ENCODE results near the gene ZNF217.
A peak's percentile ranks its signal among the peaks of the same experiment; 100 is the strongest.
"Not testable (repeated sequence)": the region's sequence is repeated elsewhere in the genome, so short reads cannot be mapped to it uniquely, and the experiment has no call there.

ZNF217 gene

GRCh38 chr20:53597030-53597482 lies 3.4 kb upstream of the ZNF217 start:
- no peak for DNase-seq

GRCh38 chr20:53596189-53597001 lies 2.8 kb upstream of the ZNF217 start:
- not testable (repeated sequence) for DNase-seq

- DNase-seq: not testable (repeated sequence)
These were observed 2.1 kb upstream of the ZNF217 start for GRCh38 chr20:53595742-53596141.

- DNase-seq: no peak
These were observed 1.4 kb upstream of the ZNF217 start for GRCh38 chr20:53595018-53595378.

- DNase-seq: peak; percentile 94
These were observed 704 bp upstream of the ZNF217 start for GRCh38 chr20:53594068-53595017.

- peak; percentile 28 for DNase-seq
These were observed 610 bp downstream of the ZNF217 start for GRCh38 chr20:53592992-53593465.

- DNase-seq: peak; percentile 54
These were observed 1.1 kb downstream of the ZNF217 start for GRCh38 chr20:53592454-53592991.

- peak; percentile 15 for DNase-seq
These were observed 1.6 kb downstream of the ZNF217 start for GRCh38 chr20:53591941-53592441.

- DNase-seq: not testable (repeated sequence)
These were observed 2.4 kb downstream of the ZNF217 start for GRCh38 chr20:53591206-53591741.

- not testable (repeated sequence) for DNase-seq
These were observed 3.0 kb downstream of the ZNF217 start for GRCh38 chr20:53590608-53591007.

GRCh38 chr20:53590122-53590521 lies 3.5 kb downstream of the ZNF217 start:
- DNase-seq: not testable (repeated sequence)

- DNase-seq: peak; percentile 14
These were observed 4.1 kb downstream of the ZNF217 start for GRCh38 chr20:53589321-53590065.

GRCh38 chr20:53587157-53587703 lies 6.4 kb downstream of the ZNF217 start:
- DNase-seq: not testable (repeated sequence)

GRCh38 chr20:53586640-53587039 lies 7.0 kb downstream of the ZNF217 start:
- no peak for DNase-seq

- not testable (repeated sequence) for DNase-seq
These were observed 7.7 kb downstream of the ZNF217 start for GRCh38 chr20:53585910-53586309.

- DNase-seq: not testable (repeated sequence)
These were observed 8.6 kb downstream of the ZNF217 start for GRCh38 chr20:53585004-53585569.

- DNase-seq: not testable (repeated sequence)
These were observed 9.1 kb downstream of the ZNF217 start for GRCh38 chr20:53584550-53584913.

GRCh38 chr20:53583660-53584549 lies 9.7 kb downstream of the ZNF217 start:
- DNase-seq: not testable (repeated sequence)

- DNase-seq: peak; percentile 58
These were observed 10.9 kb downstream of the ZNF217 start for GRCh38 chr20:53582574-53583351.
